ENCODE data around the gene KCNMA1. TPM values are rescaled to one million over a fixed set of nuclear protein-coding genes. Genes with fewer than 3 reads are reported as not detected.
A peak's percentile ranks its signal among the peaks of the same experiment; 100 is the strongest.

Gene KCNMA1
- total RNA-seq, 1 donor from 2014 or later: 95.5 TPM

GRCh38 chr10:77162697-77163096 lies 474.9 kb downstream of the KCNMA1 start:
- TF ChIP-seq, protein P1, sequence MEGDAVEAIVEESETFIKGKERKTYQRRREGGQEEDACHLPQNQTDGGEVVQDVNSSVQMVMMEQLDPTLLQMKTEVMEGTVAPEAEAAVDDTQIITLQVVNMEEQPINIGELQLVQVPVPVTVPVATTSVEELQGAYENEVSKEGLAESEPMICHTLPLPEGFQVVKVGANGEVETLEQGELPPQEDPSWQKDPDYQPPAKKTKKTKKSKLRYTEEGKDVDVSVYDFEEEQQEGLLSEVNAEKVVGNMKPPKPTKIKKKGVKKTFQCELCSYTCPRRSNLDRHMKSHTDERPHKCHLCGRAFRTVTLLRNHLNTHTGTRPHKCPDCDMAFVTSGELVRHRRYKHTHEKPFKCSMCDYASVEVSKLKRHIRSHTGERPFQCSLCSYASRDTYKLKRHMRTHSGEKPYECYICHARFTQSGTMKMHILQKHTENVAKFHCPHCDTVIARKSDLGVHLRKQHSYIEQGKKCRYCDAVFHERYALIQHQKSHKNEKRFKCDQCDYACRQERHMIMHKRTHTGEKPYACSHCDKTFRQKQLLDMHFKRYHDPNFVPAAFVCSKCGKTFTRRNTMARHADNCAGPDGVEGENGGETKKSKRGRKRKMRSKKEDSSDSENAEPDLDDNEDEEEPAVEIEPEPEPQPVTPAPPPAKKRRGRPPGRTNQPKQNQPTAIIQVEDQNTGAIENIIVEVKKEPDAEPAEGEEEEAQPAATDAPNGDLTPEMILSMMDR (IDR thresholded peaks at IDR 0.05): no peak
- no peaks in the 10 kb centered on the region for H3K9me3 Mint-ChIP-seq (ENCODE audit: unreplicated experiment)
- DNase-seq (ENCODE audit: extremely low spot score, unreplicated experiment): no peak
- no peaks in the 10 kb centered on the region for H3K27me3 Mint-ChIP-seq (ENCODE audit: unreplicated experiment)
- peaks cover 49% of the 10 kb centered on the region for H3K4me1 Mint-ChIP-seq (ENCODE audit: unreplicated experiment)
- H3K36me3 Mint-ChIP-seq (ENCODE audit: unreplicated experiment): no peaks in the 10 kb centered on the region
- H3K4me3 Mint-ChIP-seq (ENCODE audit: unreplicated experiment): no peak overlapping the region
- peak overlapping the region; percentile 46 for H3K27ac Mint-ChIP-seq (ENCODE audit: unreplicated experiment)

DNA sequence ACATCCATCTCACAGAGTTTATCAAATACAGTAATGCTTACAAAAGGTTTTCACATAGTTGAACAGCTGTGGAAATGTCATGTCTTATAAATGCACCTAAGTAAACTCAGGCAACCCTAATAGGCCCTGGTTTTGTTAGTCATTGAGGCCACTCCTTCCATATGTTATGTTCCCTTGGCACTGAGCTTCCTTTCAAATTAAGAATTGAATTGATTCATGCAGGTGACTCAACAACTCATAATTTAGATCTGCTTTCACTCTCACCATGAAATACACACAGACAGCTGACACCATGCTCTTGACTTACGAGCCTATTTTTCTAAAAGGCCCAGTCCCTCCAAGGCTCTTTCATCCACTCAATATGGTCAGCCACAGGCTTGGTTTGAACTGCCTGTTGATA lies 476.9 kb downstream of the KCNMA1 start:
- Mint-ChIP-seq H3K27ac (ENCODE audit: unreplicated experiment) (peak overlapping the region; percentile 66), H3K4me3 (ENCODE audit: unreplicated experiment) (no peak overlapping the region), H3K36me3 (ENCODE audit: unreplicated experiment) (no peaks in the 10 kb centered on the region), H3K4me1 (ENCODE audit: unreplicated experiment) (peaks cover 63% of the 10 kb centered on the region), H3K27me3 (ENCODE audit: unreplicated experiment) (no peaks in the 10 kb centered on the region), H3K9me3 (ENCODE audit: unreplicated experiment) (no peaks in the 10 kb centered on the region)
- TF ChIP-seq, protein P1 (IDR thresholded peaks at IDR 0.05): no peak
- DNase-seq (ENCODE audit: extremely low spot score, unreplicated experiment): no peak

- H3K36me3 Mint-ChIP-seq (ENCODE audit: unreplicated experiment): peaks cover 4% of the 10 kb centered on the region
- no peak overlapping the region for H3K4me3 Mint-ChIP-seq (ENCODE audit: unreplicated experiment)
- no peaks in the 10 kb centered on the region for H3K27me3 Mint-ChIP-seq (ENCODE audit: unreplicated experiment)
- H3K27ac Mint-ChIP-seq (ENCODE audit: unreplicated experiment): peak overlapping the region; percentile 66
- no peak for DNase-seq (ENCODE audit: extremely low spot score, unreplicated experiment)
- TF ChIP-seq, protein P1 (IDR thresholded peaks at IDR 0.05): no peak
- no peaks in the 10 kb centered on the region for H3K9me3 Mint-ChIP-seq (ENCODE audit: unreplicated experiment)
- peaks cover 71% of the 10 kb centered on the region for H3K4me1 Mint-ChIP-seq (ENCODE audit: unreplicated experiment)
Measured at GRCh38 chr10:77159538-77160110, 478.0 kb downstream of the KCNMA1 start.

GRCh38 chr10:77158666-77159065 lies 478.9 kb downstream of the KCNMA1 start:
- H3K27me3 Mint-ChIP-seq (ENCODE audit: unreplicated experiment): no peaks in the 10 kb centered on the region
- TF ChIP-seq, protein P1 (IDR thresholded peaks at IDR 0.05): no peak
- H3K4me1 Mint-ChIP-seq (ENCODE audit: unreplicated experiment): peaks cover 74% of the 10 kb centered on the region
- DNase-seq (ENCODE audit: extremely low spot score, unreplicated experiment): no peak
- peaks cover 6% of the 10 kb centered on the region for H3K36me3 Mint-ChIP-seq (ENCODE audit: unreplicated experiment)
- H3K4me3 Mint-ChIP-seq (ENCODE audit: unreplicated experiment): no peak overlapping the region
- peak overlapping the region; percentile 54 for H3K27ac Mint-ChIP-seq (ENCODE audit: unreplicated experiment)
- no peaks in the 10 kb centered on the region for H3K9me3 Mint-ChIP-seq (ENCODE audit: unreplicated experiment)

GRCh38 chr10:77157248-77158019 lies 480.2 kb downstream of the KCNMA1 start:
- Mint-ChIP-seq H3K4me1 (ENCODE audit: unreplicated experiment) (peaks cover 73% of the 10 kb centered on the region), H3K27me3 (ENCODE audit: unreplicated experiment) (no peaks in the 10 kb centered on the region), H3K9me3 (ENCODE audit: unreplicated experiment) (no peaks in the 10 kb centered on the region), H3K4me3 (ENCODE audit: unreplicated experiment) (no peak overlapping the region), H3K36me3 (ENCODE audit: unreplicated experiment) (peaks cover 6% of the 10 kb centered on the region), H3K27ac (ENCODE audit: unreplicated experiment) (peak overlapping the region; percentile 96)
- no peak for DNase-seq (ENCODE audit: extremely low spot score, unreplicated experiment)
- TF ChIP-seq, protein P1 (IDR thresholded peaks at IDR 0.05): no peak

Measured in osteocyte (in vitro differentiated cells).